GM12874 (cell line): Measurements from ENCODE around the gene EEPD1.

Experiments used
- CTCF ChIP-seq: IDR thresholded peaks from 2 replicates; pipeline ENCODE4 v1.5.1; 2011; ENCODE audit warnings: low read depth, mild to moderate bottlenecking, control low read depth, low read length, moderate library complexity; ENCODE audit not compliant: insufficient read depth

The EEPD1 gene

GRCh38 chr7:36137258-36137657, 15.8 kb upstream of the EEPD1 start:
- no peak for TF ChIP-seq CTCF

GRCh38 chr7:36137754-36138153, 15.3 kb upstream of the EEPD1 start:
- TF ChIP-seq CTCF: no peak

GRCh38 chr7:36138209-36138608, 14.8 kb upstream of the EEPD1 start:
- TF ChIP-seq CTCF: no peak

- TF ChIP-seq CTCF: no peak
Measured at GRCh38 chr7:36141351-36141750, 11.7 kb upstream of the EEPD1 start.

GRCh38 chr7:36141850-36142249, 11.2 kb upstream of the EEPD1 start:
- no peak for TF ChIP-seq CTCF

GRCh38 chr7:36144189-36144588, 8.9 kb upstream of the EEPD1 start:
- TF ChIP-seq CTCF: no peak

GRCh38 chr7:36145686-36146085, 7.4 kb upstream of the EEPD1 start:
- TF ChIP-seq CTCF: no peak

- TF ChIP-seq CTCF: no peak
Measured at GRCh38 chr7:36147361-36147760, 5.7 kb upstream of the EEPD1 start.
